ENCODE data around the gene SNX17.
A peak's percentile ranks its signal among the peaks of the same experiment; 100 is the strongest.
"Not testable (repeated sequence)": the region's sequence is repeated elsewhere in the genome, so short reads cannot be mapped to it uniquely, and the experiment has no call there.

Gene SNX17

DNA sequence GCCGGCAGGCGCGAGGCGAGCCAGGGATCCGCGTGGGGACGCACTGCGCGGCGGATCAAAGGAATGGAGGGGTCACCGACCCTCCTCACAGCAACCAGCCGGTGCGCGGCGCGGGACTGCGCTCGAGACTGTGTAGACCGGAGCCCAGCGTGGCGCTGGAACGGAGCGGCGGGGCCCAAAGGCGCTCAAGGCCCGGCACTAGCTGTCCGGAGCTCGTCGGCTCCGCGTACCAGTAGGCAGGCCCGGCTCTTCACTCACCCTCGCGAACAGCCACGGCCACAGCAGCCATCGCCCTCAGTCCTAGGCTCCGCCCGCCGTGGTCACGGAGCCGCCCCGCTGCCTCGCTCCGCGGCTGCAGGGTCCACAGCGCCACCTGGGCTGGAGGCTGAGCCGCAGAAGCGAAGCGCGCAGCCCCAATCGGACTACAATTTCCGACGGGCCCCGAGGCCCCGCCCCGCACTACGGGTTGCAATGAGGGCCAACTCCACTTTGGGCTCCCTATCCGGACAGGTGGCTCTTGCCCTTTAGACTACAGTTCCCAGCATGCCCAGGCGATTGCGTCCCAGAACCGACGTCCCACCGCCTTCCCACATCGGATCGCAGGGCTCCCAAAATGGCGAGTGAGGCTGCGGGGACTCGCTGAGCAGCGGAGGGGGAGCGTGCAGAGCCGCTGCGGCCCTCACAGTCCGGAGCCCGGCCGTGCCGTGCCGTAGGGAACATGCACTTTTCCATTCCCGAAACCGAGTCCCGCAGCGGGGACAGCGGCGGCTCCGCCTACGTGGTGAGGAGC is at the start of gene SNX17, which contains the start of gene EIF2B4:
SNX17 (plus strand) TSS at position 591 of the 790 bp plus-strand sequence; CDS start at position 719, 128 bp downstream.
EIF2B4 (minus strand) TSS at position 313 of the 790 bp plus-strand sequence; CDS start at position 289, 24 bp downstream.
- DNase-seq, result peak; percentile 100

- DNase-seq, result peak; percentile 14
Measured at GRCh38 chr2:27320958-27321543, 49.4 kb upstream of the SNX17 start.

DNA sequence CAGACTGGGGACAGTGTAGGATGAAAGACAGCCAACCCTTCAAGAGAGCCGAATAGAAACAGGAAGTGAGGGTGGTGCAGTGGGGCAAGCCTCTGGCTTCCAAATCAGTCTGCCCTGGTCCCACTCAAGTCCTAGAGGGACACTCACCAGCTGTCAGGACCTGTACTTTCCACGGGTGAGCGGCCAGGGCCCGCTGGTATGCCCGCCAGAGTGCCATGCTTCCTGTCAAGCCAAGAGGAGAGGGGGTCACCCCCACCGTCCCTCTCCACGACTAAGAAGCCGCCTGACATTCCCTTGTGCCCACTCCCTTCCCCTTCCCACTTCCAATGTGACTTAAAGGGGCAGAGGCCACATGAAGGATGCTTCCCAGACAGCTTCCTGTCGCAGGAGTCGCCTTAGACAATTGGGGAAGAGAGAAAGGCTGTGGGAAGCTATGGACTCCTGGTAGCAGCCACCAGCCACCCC is 48.1 kb upstream of the SNX17 start:
- DNase-seq, result no peak

GRCh38 chr2:27322766-27323595 is 47.4 kb upstream of the SNX17 start, which contains the start of gene MPV17:
MPV17 (minus strand) TSS chr2:27323097; CDS start chr2:27322517, 580 bp downstream.
- peak; percentile 96 for DNase-seq

GRCh38 chr2:27323596-27324285 is 46.7 kb upstream of the SNX17 start:
- DNase-seq, result no peak

- DNase-seq, result no peak
Measured at GRCh38 chr2:27324720-27325119, 45.7 kb upstream of the SNX17 start.

- DNase-seq, result no peak
Measured at GRCh38 chr2:27335311-27335710, 35.1 kb upstream of the SNX17 start.

DNA sequence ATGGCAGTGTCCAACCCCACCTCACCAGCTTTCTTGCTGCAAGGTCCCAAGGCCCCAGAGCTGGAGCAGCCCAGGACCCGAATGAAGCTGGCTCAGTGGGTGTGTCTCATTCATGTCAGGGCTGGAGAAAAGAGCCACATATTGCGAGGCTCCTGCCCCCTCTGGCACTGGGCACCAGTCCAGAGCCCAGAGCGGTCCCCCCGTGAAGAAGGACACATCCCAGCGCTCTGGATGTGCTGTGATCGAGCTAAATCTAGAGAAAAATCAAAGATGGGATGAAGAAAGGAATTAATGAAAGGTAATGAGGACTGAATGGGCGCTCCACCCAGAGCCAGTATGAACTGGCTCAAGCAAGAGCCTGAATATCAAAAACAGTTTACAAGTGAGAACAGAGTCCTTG is 34.2 kb upstream of the SNX17 start:
- DNase-seq, result no peak

DNA sequence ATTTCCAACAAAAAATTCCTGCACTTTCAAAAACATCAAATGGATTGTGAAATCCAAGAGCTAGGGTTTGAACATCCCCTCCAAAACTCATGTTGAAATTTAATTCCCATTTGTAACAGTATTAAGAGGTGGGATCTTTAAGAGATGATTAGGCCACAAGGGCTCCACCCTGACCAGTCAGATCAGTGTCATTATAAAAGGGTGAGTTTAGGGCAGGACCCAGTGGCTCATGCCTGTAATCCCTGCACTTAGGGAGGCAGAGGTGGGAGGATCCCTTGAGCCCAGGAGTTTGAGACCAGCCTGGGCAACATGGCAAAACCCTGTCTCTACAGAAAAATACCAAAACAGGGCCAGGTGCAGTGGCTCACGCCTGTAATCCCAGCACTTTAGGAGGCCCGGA is 22.8 kb upstream of the SNX17 start:
- no peak for DNase-seq

DNA sequence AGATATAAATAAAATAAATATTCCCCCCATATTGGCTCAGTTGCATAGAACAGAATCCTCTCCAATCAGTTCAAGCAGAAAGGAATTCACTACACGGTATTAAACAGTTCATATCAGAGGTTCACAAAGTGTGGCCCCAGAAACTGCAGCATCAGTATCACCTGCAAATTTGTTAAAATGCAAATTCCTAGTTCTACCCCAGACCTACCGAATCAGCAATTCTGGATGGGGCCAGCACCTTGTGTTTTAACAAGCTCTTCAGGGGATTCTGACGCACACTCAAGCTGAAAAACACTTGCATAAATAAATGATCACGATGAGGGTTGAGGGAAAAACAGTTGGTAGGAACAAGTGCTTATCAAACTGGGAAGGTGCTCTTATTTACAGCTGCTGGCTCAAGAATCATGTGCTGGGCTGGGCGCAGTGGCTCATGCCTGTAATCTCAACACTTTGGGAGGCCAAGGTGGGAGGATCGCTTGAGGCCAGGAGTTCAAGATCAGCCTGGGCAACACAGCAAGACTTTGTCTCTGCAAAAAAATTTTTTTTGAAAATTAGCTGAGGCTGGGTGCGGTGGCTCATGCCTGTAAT is 20.2 kb upstream of the SNX17 start:
- no peak for DNase-seq

- DNase-seq, result no peak
Measured at GRCh38 chr2:27351802-27352598, 18.4 kb upstream of the SNX17 start.

GRCh38 chr2:27353386-27353761 is 17.0 kb upstream of the SNX17 start:
- not testable (repeated sequence) for DNase-seq

GRCh38 chr2:27353762-27354596 is 16.4 kb upstream of the SNX17 start:
- DNase-seq, result no peak

- no peak for DNase-seq
Measured at GRCh38 chr2:27354597-27354927, 15.9 kb upstream of the SNX17 start.

GRCh38 chr2:27356056-27356381 is 14.4 kb upstream of the SNX17 start:
- peak; percentile 50 for DNase-seq

DNA sequence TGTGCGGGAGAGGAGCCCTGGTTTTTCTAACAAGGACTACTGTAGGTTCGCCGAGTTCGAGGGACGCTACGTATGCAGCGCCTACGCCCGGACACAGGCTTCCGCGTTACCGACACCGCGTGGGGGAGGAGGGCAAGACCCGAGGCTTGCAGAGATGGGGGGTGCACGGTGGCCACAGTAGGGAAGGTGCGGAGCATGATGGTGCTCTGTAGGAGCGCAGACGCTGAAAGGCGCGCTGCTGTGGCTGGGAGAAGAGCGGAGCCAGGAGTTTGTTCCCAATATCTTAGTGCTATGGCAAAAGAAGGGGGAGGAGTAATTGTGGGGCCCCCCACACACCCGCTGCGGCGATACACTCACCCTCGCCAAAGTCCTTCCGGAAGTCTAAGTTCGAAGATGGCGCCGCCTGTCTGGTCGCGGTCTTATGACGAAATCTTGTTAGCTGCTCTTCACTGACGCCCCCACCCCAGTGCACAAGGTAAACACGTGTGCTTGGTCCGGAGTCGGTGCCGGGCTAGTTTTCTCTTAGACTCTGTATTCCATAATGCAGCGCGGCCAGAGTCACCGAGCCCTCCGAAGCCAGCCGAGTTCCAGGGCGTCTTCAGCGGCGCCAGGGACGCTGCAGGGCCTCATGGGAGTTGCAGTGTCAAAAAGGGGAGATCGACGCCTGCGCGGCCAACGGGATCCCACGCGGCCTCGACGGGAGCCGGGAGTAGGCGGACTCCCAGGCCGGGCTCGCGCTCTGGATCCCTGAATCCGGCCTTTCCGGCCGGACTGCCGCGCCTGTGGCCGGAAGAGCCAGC is 13.8 kb upstream of the SNX17 start, which contains the start of gene GTF3C2:
GTF3C2 (minus strand) TSS at position 383 of the 800 bp plus-strand sequence. CDS start 13,210 bp downstream, outside the sequence.
- peak; percentile 97 for DNase-seq

DNA sequence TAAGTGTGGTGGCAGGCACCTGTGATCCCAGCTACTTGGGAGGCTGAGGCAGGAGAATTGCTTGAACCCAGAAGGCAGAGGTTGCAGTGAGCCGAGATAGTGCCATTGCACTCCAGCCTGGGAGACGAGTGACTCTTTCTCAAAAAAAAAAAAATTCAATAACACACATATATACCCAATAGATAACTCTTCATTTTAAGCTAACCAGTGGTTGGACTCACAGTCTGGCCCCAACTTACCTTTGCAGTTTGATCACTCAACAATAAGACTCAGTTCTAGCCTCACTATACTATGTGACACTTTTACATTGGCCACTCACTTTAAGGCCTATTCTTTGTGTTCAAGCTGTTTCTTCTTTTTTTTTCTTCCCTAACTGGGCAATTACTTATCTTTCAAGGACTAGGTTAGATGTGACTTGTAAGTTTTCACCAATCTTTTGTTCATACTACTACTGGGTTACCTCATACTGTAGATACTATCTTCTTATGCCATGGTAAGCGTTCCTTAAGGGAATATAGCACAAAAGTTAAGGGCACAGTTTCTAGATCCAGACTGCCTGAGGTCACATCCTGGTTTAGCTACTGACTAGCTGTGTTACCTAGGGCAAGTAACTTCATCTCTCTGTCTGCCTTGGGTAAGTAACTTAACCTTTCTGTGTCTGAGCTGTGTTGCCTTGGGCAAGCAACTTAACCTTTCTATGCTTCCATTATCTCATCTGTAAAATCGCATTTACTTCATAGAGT is 7.6 kb upstream of the SNX17 start:
- DNase-seq, result no peak

- DNase-seq, result no peak
Measured at GRCh38 chr2:27363933-27364332, 6.5 kb upstream of the SNX17 start.

GRCh38 chr2:27369471-27370025 is 868 bp upstream of the SNX17 start:
- peak; percentile 53 for DNase-seq
